IMR-90 (cell line): ENCODE measurements around the gene ZBTB7B. TPM values are rescaled to one million over a fixed set of nuclear protein-coding genes. Genes with fewer than 3 reads are reported as not detected.
A peak's percentile ranks its signal among the peaks of the same experiment; 100 is the strongest.

Source experiments
- ATAC-seq: fragments of 200-7000 bp; cut with Tn5 transposase; 2 replicates; pipeline ENCODE4 v1.9.1; 2020; ENCODE audit warnings: low read depth, mild to moderate bottlenecking, moderate library complexity
- BruUV-seq: library from RNA; stranded (reverse); fragments of 400-500 nt; replicated peaks from 2 replicates; lab custom pipeline; 2021; lab: Mats Ljungman, UMichigan
- CTCF ChIA-PET: fragments of 300-600 bp; formaldehyde crosslinking; extraction: SDS; loops from one replicate; lab custom pipeline; 2021; ENCODE audit warnings: antibody characterized with exemption; lab: Yijun Ruan, JAX
- POLR2A ChIA-PET: fragments of 300-600 bp; sonication (Branson Sonifier 250); formaldehyde crosslinking; loops from one replicate; lab custom pipeline; 2022; ENCODE audit warnings: antibody characterized with exemption; ENCODE audit not compliant: unreplicated experiment; lab: Charles Lee
- DNase-seq: peaks from one replicate; pipeline ENCODE4 v3.0.0; 2013
- H2AFZ ChIP-seq: replicated peaks from 2 replicates; pipeline ENCODE3; 2013; ENCODE audit warnings: low read length, mild to moderate bottlenecking; ENCODE audit not compliant: poor library complexity
- H2AK5ac ChIP-seq: 2 replicates; pipeline ENCODE4 v1.6.1; 2013; ENCODE audit warnings: low read depth, low read length, inconsistent platforms
- H2AK9ac ChIP-seq: replicated peaks from 2 replicates; pipeline ENCODE3; 2013; ENCODE audit warnings: mild to moderate bottlenecking, low read depth, low read length, moderate library complexity; ENCODE audit not compliant: poor library complexity
- H2BK120ac ChIP-seq: 2 replicates; pipeline ENCODE4 v1.6.1; 2013; ENCODE audit warnings: low read depth, low read length, inconsistent platforms
- H2BK15ac ChIP-seq: 3 replicates; pipeline ENCODE4 v1.6.1; 2013; ENCODE audit warnings: low read depth, low read length, inconsistent platforms
- H2BK20ac ChIP-seq: 2 replicates; pipeline ENCODE4 v1.6.1; 2013; ENCODE audit warnings: low read depth, mild to moderate bottlenecking, inconsistent platforms, low read length, moderate library complexity
- H2BK5ac ChIP-seq: 2 replicates; pipeline ENCODE4 v1.6.1; 2013; ENCODE audit warnings: mild to moderate bottlenecking, low read depth, low read length, inconsistent platforms; ENCODE audit not compliant: poor library complexity, severe bottlenecking
- H3K14ac ChIP-seq: replicated peaks from 2 replicates; pipeline ENCODE4 v1.6.1; 2013; ENCODE audit warnings: low read depth, low read length, inconsistent platforms
- H3K18ac ChIP-seq: 2 replicates; pipeline ENCODE4 v1.6.1; 2013; ENCODE audit warnings: low read depth, low read length, control low read depth
- H3K23ac ChIP-seq: 2 replicates; pipeline ENCODE4 v1.6.1; 2013; ENCODE audit warnings: low read depth, low read length, inconsistent platforms
- H3K27ac ChIP-seq: 2 replicates; pipeline ENCODE4 v1.5.1; 2013; ENCODE audit warnings: mild to moderate bottlenecking, control low read depth, low read length; ENCODE audit not compliant: insufficient read depth
- H3K27me3 ChIP-seq: 2 replicates; pipeline ENCODE4 v1.6.1; 2013; ENCODE audit warnings: low read length; ENCODE audit not compliant: control insufficient read depth, insufficient read depth
- H3K36me3 ChIP-seq: 2 replicates; pipeline ENCODE4 v1.6.1; 2013; ENCODE audit warnings: low read length, mixed read lengths; ENCODE audit not compliant: control insufficient read depth, insufficient read depth
- H3K4ac ChIP-seq: 2 replicates; pipeline ENCODE4 v1.6.1; 2013; ENCODE audit warnings: low read depth, low read length, inconsistent platforms
- H3K4me1 ChIP-seq: 2 replicates; pipeline ENCODE4 v1.6.1; 2013; ENCODE audit warnings: low read length, mixed read lengths; ENCODE audit not compliant: control insufficient read depth, insufficient read depth
- H3K4me2 ChIP-seq: 2 replicates; pipeline ENCODE4 v1.6.1; 2013; ENCODE audit warnings: low read depth, mild to moderate bottlenecking, control low read depth, low read length, moderate library complexity
- H3K4me3 ChIP-seq: 2 replicates; pipeline ENCODE4 v1.5.1; 2013; ENCODE audit warnings: low read depth, mild to moderate bottlenecking, control low read depth, low read length, moderate library complexity; ENCODE audit not compliant: insufficient read depth
- H3K56ac ChIP-seq: 2 replicates; pipeline ENCODE4 v1.6.1; 2013; ENCODE audit warnings: low read length, inconsistent platforms; ENCODE audit not compliant: insufficient read depth; ENCODE audit errors: extremely low read depth
- H3K79me1 ChIP-seq, 2 experiments: 2 replicates each; pipeline ENCODE4 v1.6.1; 2013; ENCODE audit warnings: low read length in 2 of 2, inconsistent platforms in 1 of 2, low read depth in 1 of 2
- H3K9ac ChIP-seq: 2 replicates; pipeline ENCODE4 v1.6.1; 2013; ENCODE audit warnings: low read depth, low read length, control low read depth
- H3K9me1 ChIP-seq: 2 replicates; pipeline ENCODE4 v1.6.1; 2013; ENCODE audit warnings: low read length, inconsistent platforms; ENCODE audit not compliant: insufficient read depth
- H3K9me3 ChIP-seq: 2 replicates; pipeline ENCODE4 v1.6.1; 2013; ENCODE audit warnings: low read length; ENCODE audit not compliant: control insufficient read depth, insufficient read depth
- H4K20me1 ChIP-seq: 2 replicates; pipeline ENCODE4 v1.6.1; 2013; ENCODE audit warnings: low read length, inconsistent platforms; ENCODE audit not compliant: insufficient read depth
- H4K5ac ChIP-seq: 2 replicates; pipeline ENCODE4 v1.6.1; 2013; ENCODE audit warnings: mild to moderate bottlenecking, low read depth, low read length, control low read depth
- H4K8ac ChIP-seq, 2 experiments: 2 replicates each; pipeline ENCODE4 v1.6.1; 2013; ENCODE audit warnings: low read depth in 2 of 2, low read length in 2 of 2, control low read depth in 1 of 2, inconsistent platforms in 1 of 2
- H4K91ac ChIP-seq: 2 replicates; pipeline ENCODE4 v1.6.1; 2013; ENCODE audit warnings: low read depth, low read length, inconsistent platforms; ENCODE audit not compliant: insufficient read depth
- BHLHE40 ChIP-seq: fragments of 150-350 bp; IDR thresholded peaks from 2 replicates; pipeline ENCODE4 v1.6.1; 2016; ENCODE audit warnings: mild to moderate bottlenecking, low read depth, low read length
- MAFK ChIP-seq: IDR thresholded peaks from 2 replicates; pipeline ENCODE4 v1.6.1; 2012; ENCODE audit warnings: low read depth, low read length, improper control_type of control experiment
- POLR2A ChIP-seq: IDR thresholded peaks from 2 replicates; pipeline ENCODE4 v1.6.1; 2012; ENCODE audit warnings: mild to moderate bottlenecking, low read depth, low read length
- RCOR1 ChIP-seq: IDR thresholded peaks from 2 replicates; pipeline ENCODE4 v1.6.1; 2012; ENCODE audit warnings: mild to moderate bottlenecking, low read length, improper control_type of control experiment; ENCODE audit not compliant: insufficient replicate concordance
- RFX5 ChIP-seq: IDR thresholded peaks from 2 replicates; pipeline ENCODE4 v1.8.0; 2012; ENCODE audit warnings: low read depth, mild to moderate bottlenecking, low read length, moderate library complexity
- WGBS, 2 experiments: methylation state at CpG; one replicate each; pipeline versions ENCODE4 v1.1.5 to v1.1.7; 2013; ENCODE audit warnings: missing lambda C conversion rate in 2 of 2; ENCODE audit not compliant: insufficient read length in 1 of 2; ENCODE audit errors: extremely low coverage in 2 of 2; 5-methylcytosine and 5-hydroxymethylcytosine counted together
- dilution Hi-C: fragments of 300-500 bp; cut with HindIII; formaldehyde crosslinking; loops from one replicate; pipeline ENCODE4 v1.14.3; 2018; ENCODE audit warnings: low sequenced_read_pairs; ENCODE audit not compliant: unreplicated experiment
- in situ Hi-C: fragments of 300-500 bp; cut with MboI; formaldehyde crosslinking; loops from 3 replicates; pipeline ENCODE4 v1.14.3; 2019; ENCODE audit warnings: low sequenced_read_pairs, inconsistent platforms, mixed read lengths
- intact Hi-C: fragments of 100-400 bp; cut with micrococcal nuclease; formaldehyde crosslinking; loops from 2 replicates; pipeline ENCODE4 v1.10.0; 2022
- polyA plus RNA-seq, 3 experiments: library from polyadenylated mRNA; depleted of rRNA; stranded (reverse); fragments of >200 nt; gene quantifications; 2 replicates each; pipeline ENCODE4 v1.2.3, GENCODE V29; 2012; ENCODE audit warnings: low replicate concordance in 1 of 3
- total RNA-seq: library from RNA; depleted of rRNA; stranded (reverse); fragments of >200 nt; gene quantifications from 2 replicates; pipeline ENCODE4 v1.2.3, GENCODE V29; 2012
- TF ChIP-seq, protein P1 (sequence below): fragments of 150-350 bp; IDR thresholded peaks from 2 replicates; pipeline ENCODE4 v1.6.1; 2017; ENCODE audit warnings: mild to moderate bottlenecking, antibody characterized with exemption, low read length, low read depth

Gene ZBTB7B
- total and polyA plus RNA-seq, 2 of the 4 experiments (the other 2 are of a cell fraction) = 7.7 to 17.4 TPM

DNA sequence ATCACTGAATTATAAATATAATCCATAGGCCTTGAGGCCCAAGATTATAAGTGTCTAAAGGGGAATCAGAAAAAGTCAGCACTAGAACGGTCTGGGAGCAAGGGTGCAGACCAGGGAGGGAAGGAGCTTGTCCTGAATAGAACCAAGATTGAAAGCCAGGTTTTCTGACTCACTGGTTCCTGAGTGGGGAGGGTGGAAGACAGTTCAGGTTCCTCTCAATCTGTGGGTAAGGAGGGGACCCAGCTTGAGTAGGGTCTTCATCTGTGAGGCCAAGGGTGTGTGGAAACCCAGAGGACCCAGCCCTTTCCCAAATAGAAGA is 8.4 kb upstream of the ZBTB7B start:
- 0 out of 2 replicates have a peak, but pooled peaks cover 3% of the 10 kb centered on the region for H4K20me1 ChIP-seq
- intact Hi-C loops (no loop called here), dilution Hi-C loops (no loop called here), in situ Hi-C loops (no loop called here)
- H3K56ac ChIP-seq = no peak overlapping the region
- no peak overlapping the region for H3K27ac ChIP-seq
- WGBS, 2 experiments = 80% methylated on average over 1 of the region's 1 CpG; no CpG with 5 or more reads in 1 of the 2 experiments
- no peak overlapping the region for H3K4me3 ChIP-seq
- ChIA-PET POLR2A (no interaction called here), CTCF (interaction anchor here (0.6 to 1.3 kb wide), 3 partner anchors 21 to 633 kb away, joined by 3 to 4 read pairs (median 4); no protein-coding TSS in a partner anchor)
- H3K9me1 ChIP-seq = peaks cover 7% of the 10 kb centered on the region
- H3K27me3 ChIP-seq = no peaks in the 10 kb centered on the region
- H3K4me2 ChIP-seq = no peak overlapping the region
- H2BK15ac ChIP-seq = no peak overlapping the region
- no peak overlapping the region for H3K14ac ChIP-seq
- H2BK5ac ChIP-seq = no peak overlapping the region
- H3K9me3 ChIP-seq = no peaks in the 10 kb centered on the region
- no peak overlapping the region for H4K8ac ChIP-seq
- no peak overlapping the region for H2AK5ac ChIP-seq
- H3K4me1 ChIP-seq = peaks cover 6% of the 10 kb centered on the region
- peaks cover 8 to 18% of the 10 kb centered on the region in 2 experiments for H3K79me1 ChIP-seq
- peaks cover 12% of the 10 kb centered on the region for H3K36me3 ChIP-seq
- H3K18ac ChIP-seq = no peak overlapping the region
- H2BK120ac ChIP-seq = no peak overlapping the region
- no TSS peak for BruUV-seq
- no peak overlapping the region for H3K4ac ChIP-seq
- no peak overlapping the region for H2AK9ac ChIP-seq
- no peak overlapping the region for H3K23ac ChIP-seq
- no peak overlapping the region; the same call in 1 of the 2 replicates for H4K5ac ChIP-seq
- TF ChIP-seq RFX5 (no peak), RCOR1 (no peak), MAFK (no peak), BHLHE40 (no peak), POLR2A (no peak)
- TF ChIP-seq, protein P1, sequence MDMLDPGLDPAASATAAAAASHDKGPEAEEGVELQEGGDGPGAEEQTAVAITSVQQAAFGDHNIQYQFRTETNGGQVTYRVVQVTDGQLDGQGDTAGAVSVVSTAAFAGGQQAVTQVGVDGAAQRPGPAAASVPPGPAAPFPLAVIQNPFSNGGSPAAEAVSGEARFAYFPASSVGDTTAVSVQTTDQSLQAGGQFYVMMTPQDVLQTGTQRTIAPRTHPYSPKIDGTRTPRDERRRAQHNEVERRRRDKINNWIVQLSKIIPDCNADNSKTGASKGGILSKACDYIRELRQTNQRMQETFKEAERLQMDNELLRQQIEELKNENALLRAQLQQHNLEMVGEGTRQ = no peak
- H2AFZ ChIP-seq = no peak overlapping the region
- no peak for ATAC-seq
- no peak for DNase-seq
- no peak overlapping the region for H4K91ac ChIP-seq
- no peak overlapping the region for H3K9ac ChIP-seq
- H2BK20ac ChIP-seq = 0 out of 2 replicates have a peak overlapping the region, but pooled peaks have one; percentile 8
